ENCODE results near the gene LIMS1. TPM values are rescaled to one million over a fixed set of nuclear protein-coding genes. Genes with fewer than 3 reads are reported as not detected.

LIMS1 gene
- total and polyA plus RNA-seq, 2 experiments from 2014 or later, result 28.6 to 36.9 TPM

DNA sequence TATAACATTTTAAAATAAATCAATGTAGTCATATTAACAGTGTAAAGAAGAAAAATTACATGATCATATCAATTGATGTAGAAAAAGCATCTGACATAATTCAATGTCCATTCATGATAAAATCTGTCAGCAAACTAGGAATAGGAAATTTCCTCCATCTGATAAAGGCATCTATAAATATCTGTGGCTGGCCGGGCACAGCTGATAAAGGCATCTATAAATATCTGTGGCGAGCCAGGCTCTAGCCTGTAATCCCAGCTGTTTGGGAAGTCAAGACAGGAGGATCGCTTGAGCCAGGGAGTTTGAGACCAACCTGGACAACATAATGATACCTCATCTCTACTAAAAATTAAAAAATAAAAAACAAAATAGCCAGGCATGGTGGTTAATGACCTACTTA is 166.9 kb downstream of the LIMS1 start (continued):
- no peak for TF ChIP-seq NANOG (IDR thresholded peaks at IDR 0.05; ENCODE audit: borderline replicate concordance)

DNA sequence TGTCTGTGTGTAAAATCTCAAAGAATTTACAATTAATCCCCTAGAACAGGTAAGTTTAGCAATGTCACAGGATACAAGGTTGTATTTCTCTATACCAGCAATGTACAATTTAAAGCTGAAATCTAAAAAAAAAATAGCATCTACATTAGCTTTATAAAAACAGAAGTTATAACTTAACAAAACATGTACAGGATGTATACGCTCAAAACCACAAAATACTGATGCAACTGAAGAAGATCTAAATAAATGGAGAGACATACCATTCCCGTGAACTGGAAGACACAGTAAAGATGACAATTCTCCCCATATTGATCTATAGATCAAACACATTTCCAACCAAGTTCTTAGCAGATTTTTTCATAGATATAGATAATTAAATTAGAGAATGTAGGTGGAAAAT is 167.5 kb downstream of the LIMS1 start:
- H2AFZ ChIP-seq, result no peak overlapping the region

More for the DNA sequence above, 167.5 kb downstream of the LIMS1 start:
- no peaks in the 10 kb centered on the region for H3K36me3 ChIP-seq (ENCODE audit: insufficient read depth)
- no peak overlapping the region for H3K4me3 ChIP-seq
- ATAC-seq (no peak), DNase-seq (ENCODE audit: low spot score) (no peak)
- no peaks in the 10 kb centered on the region; the same call in 1 of the 2 replicates for H4K20me1 ChIP-seq (replicated peaks; ENCODE audit: insufficient read depth)
- no peaks in the 10 kb centered on the region for H3K9me2 ChIP-seq (ENCODE audit: insufficient read depth)
- Mint-ChIP-seq H3K9me3 (no peaks in the 10 kb centered on the region), H3K36me3 (ENCODE audit: low read depth) (no peaks in the 10 kb centered on the region), H3K27me3 (ENCODE audit: insufficient read depth, low read depth, poor library complexity) (peaks cover 2% of the 10 kb centered on the region), H3K4me1 (no peaks in the 10 kb centered on the region), H3K27ac (no peak overlapping the region), H3K4me3 (no peak overlapping the region)
- H3K79me2 ChIP-seq (replicated peaks; ENCODE audit: insufficient read depth), result no peaks in the 10 kb centered on the region
- TF ChIP-seq STAT1 (IDR thresholded peaks at IDR 0.05; ENCODE audit: unreplicated experiment), result no peak
- no peak for TF ChIP-seq JUNB (IDR thresholded peaks at IDR 0.05; ENCODE audit: unreplicated experiment)
- TF ChIP-seq CREB1 (CRISPR knock-in tag; IDR thresholded peaks at IDR 0.05; ENCODE audit: low read depth), result no peak
- no peak for TF ChIP-seq EZH2 (IDR thresholded peaks at IDR 0.05; ENCODE audit: low read depth, unreplicated experiment)
- no peak for TF ChIP-seq ETS1 (IDR thresholded peaks at IDR 0.05)
- TF ChIP-seq ZNF331 (CRISPR knock-in tag; IDR thresholded peaks at IDR 0.05; ENCODE audit: low read depth), result no peak
- no peak for TF ChIP-seq EZH2phosphoT487 (IDR thresholded peaks at IDR 0.05; ENCODE audit: unreplicated experiment)
- TF ChIP-seq ZNF462 (CRISPR knock-in tag; IDR thresholded peaks at IDR 0.05), result no peak
- TF ChIP-seq POLR2AphosphoS5 (IDR thresholded peaks at IDR 0.05; ENCODE audit: low read depth), result no peak
- TF ChIP-seq, protein P1, sequence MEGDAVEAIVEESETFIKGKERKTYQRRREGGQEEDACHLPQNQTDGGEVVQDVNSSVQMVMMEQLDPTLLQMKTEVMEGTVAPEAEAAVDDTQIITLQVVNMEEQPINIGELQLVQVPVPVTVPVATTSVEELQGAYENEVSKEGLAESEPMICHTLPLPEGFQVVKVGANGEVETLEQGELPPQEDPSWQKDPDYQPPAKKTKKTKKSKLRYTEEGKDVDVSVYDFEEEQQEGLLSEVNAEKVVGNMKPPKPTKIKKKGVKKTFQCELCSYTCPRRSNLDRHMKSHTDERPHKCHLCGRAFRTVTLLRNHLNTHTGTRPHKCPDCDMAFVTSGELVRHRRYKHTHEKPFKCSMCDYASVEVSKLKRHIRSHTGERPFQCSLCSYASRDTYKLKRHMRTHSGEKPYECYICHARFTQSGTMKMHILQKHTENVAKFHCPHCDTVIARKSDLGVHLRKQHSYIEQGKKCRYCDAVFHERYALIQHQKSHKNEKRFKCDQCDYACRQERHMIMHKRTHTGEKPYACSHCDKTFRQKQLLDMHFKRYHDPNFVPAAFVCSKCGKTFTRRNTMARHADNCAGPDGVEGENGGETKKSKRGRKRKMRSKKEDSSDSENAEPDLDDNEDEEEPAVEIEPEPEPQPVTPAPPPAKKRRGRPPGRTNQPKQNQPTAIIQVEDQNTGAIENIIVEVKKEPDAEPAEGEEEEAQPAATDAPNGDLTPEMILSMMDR (conservative IDR thresholded peaks at IDR 0.05; ENCODE audit: low read depth in 2 of 2), result no peak
- no peak for TF ChIP-seq NANOG (IDR thresholded peaks at IDR 0.05; ENCODE audit: borderline replicate concordance)
- no peak for TF ChIP-seq ZNF114 (CRISPR knock-in tag; IDR thresholded peaks at IDR 0.05)
- H3K27me3 ChIP-seq (ENCODE audit: insufficient read depth), result no peaks in the 10 kb centered on the region
- H3F3A ChIP-seq (replicated peaks; ENCODE audit: low read depth), result no peaks in the 10 kb centered on the region
- H3K4me1 ChIP-seq (ENCODE audit: insufficient read depth), result no peaks in the 10 kb centered on the region
- H3K4me2 ChIP-seq, result no peak overlapping the region
- no peak overlapping the region for H3K27ac ChIP-seq (ENCODE audit: low read depth)

All from GM23338 (cell line).